Naive B cell (primary cell): ENCODE measurements around the gene NDUFS7. TPM values are rescaled to one million over a fixed set of nuclear protein-coding genes. Genes with fewer than 3 reads are reported as not detected.

Source experiments
- ATAC-seq, 2 donors: fragments of 150-1000 bp; cut with Tn5 transposase; 2 replicates each; pipeline ENCODE4 v1.10.0; 2021; ENCODE audit warnings: low read depth in 2 of 2, mild to moderate bottlenecking in 2 of 2, moderate library complexity in 2 of 2
- DNase-seq: peaks from one replicate; pipeline ENCODE4 v3.0.0; 2022
- H3K27ac Mint-ChIP-seq, 6 donors: one replicate each; pipeline ENCODE4 v1.8.0; 2020 to 2022; ENCODE audit warnings: mild to moderate bottlenecking in 6 of 6, mixed read lengths in 6 of 6, moderate library complexity in 5 of 6, inconsistent platforms in 2 of 6
- H3K27me3 Mint-ChIP-seq, 3 donors: one replicate each; pipeline ENCODE4 v1.8.0; 2021 to 2022; ENCODE audit warnings: mixed read lengths in 3 of 3, mild to moderate bottlenecking in 1 of 3
- H3K36me3 Mint-ChIP-seq, 2 donors: one replicate each; pipeline ENCODE4 v1.8.0; 2020 to 2022; ENCODE audit warnings: mixed read lengths in 2 of 2, inconsistent platforms in 1 of 2, mild to moderate bottlenecking in 1 of 2
- H3K4me1 Mint-ChIP-seq, 3 donors: one replicate each; pipeline ENCODE4 v1.8.0; 2020 to 2022; ENCODE audit warnings: mixed read lengths in 3 of 3, inconsistent platforms in 1 of 3, mild to moderate bottlenecking in 1 of 3, moderate library complexity in 1 of 3
- H3K4me3 Mint-ChIP-seq, 8 donors: one replicate each; pipeline ENCODE4 v1.8.0; 2020 to 2022; ENCODE audit warnings: mild to moderate bottlenecking in 8 of 8, mixed read lengths in 8 of 8, moderate library complexity in 8 of 8, inconsistent platforms in 2 of 8
- H3K9me3 Mint-ChIP-seq, 7 donors: one replicate each; pipeline ENCODE4 v1.8.0; 2020 to 2022; ENCODE audit warnings: mixed read lengths in 7 of 7, mild to moderate bottlenecking in 5 of 7, inconsistent platforms in 2 of 7, moderate library complexity in 1 of 7
- polyA plus RNA-seq, 6 donors: library from polyadenylated mRNA; unstranded; fragments of 300-500 nt; fragmentation: Illumina TruSeq; gene quantifications; one replicate each; pipeline ENCODE4 v1.2.3, GENCODE V29; 2021; ENCODE audit warnings: low read depth in 6 of 6

NDUFS7 gene
- polyA plus RNA-seq, 6 donors from 2014 or later = 201 to 230 (median 209) TPM

GRCh38 chr19:1383017-1383311, 743 bp upstream of the NDUFS7 start:
- Mint-ChIP-seq H3K9me3 (peaks cover 0 to 6% (median 2%) of the 10 kb centered on the region in 7 donors), H3K4me1 (peaks cover 19 to 29% (median 19%) of the 10 kb centered on the region in 3 donors), H3K27me3 (peaks cover 0 to 8% (median 6%) of the 10 kb centered on the region in 3 donors), H3K27ac (peak overlapping the region; percentile 97 to 100 (median 100)), H3K36me3 (peaks cover 0 to 6% of the 10 kb centered on the region in 2 donors), H3K4me3 (peak overlapping the region; percentile 87 to 100 (median 94))
- ATAC-seq (no peak), DNase-seq (no peak)

- Mint-ChIP-seq H3K27me3 (peaks cover 0 to 8% (median 6%) of the 10 kb centered on the region in 3 donors), H3K27ac (peak overlapping the region in 5 of 6 donors; percentile 11 to 100 (median 66)), H3K9me3 (peaks cover 0 to 6% (median 2%) of the 10 kb centered on the region in 7 donors), H3K36me3 (peaks cover 3 to 6% of the 10 kb centered on the region in 2 donors), H3K4me3 (peak overlapping the region; percentile 78 to 100 (median 92)), H3K4me1 (peaks cover 19 to 29% (median 19%) of the 10 kb centered on the region in 3 donors)
- ATAC-seq (peak in 1 of 2 donors; percentile 2), DNase-seq (no peak)
These were observed 367 bp downstream of the NDUFS7 start for GRCh38 chr19:1384085-1384462.

- ATAC-seq = no peak
- Mint-ChIP-seq H3K4me1 (peaks cover 19 to 29% (median 19%) of the 10 kb centered on the region in 3 donors), H3K27ac (peak overlapping the region in 5 of 6 donors; percentile 33 to 100 (median 76)), H3K4me3 (peak overlapping the region; percentile 78 to 100 (median 92)), H3K9me3 (peaks cover 0 to 6% (median 2%) of the 10 kb centered on the region in 7 donors), H3K27me3 (peaks cover 0 to 8% (median 6%) of the 10 kb centered on the region in 3 donors), H3K36me3 (peaks cover 5 to 6% of the 10 kb centered on the region in 2 donors)
- DNase-seq = no peak
These were observed 887 bp downstream of the NDUFS7 start for GRCh38 chr19:1384478-1385110.

- Mint-ChIP-seq H3K4me1 (peaks cover 19 to 29% (median 19%) of the 10 kb centered on the region in 3 donors), H3K27ac (no peak overlapping the region), H3K36me3 (peaks cover 5 to 6% of the 10 kb centered on the region in 2 donors), H3K9me3 (peaks cover 0 to 6% (median 2%) of the 10 kb centered on the region in 7 donors), H3K27me3 (peaks cover 0 to 8% (median 6%) of the 10 kb centered on the region in 3 donors), H3K4me3 (peak overlapping the region in 1 of 8 donors; percentile 100)
- DNase-seq (no peak), ATAC-seq (no peak)
These were observed 2.1 kb downstream of the NDUFS7 start for GRCh38 chr19:1385816-1386215.

- peaks cover 5 to 13% of the 10 kb centered on the region in 2 donors for H3K36me3 Mint-ChIP-seq
- H3K27me3 Mint-ChIP-seq = peaks cover 0 to 8% (median 6%) of the 10 kb centered on the region in 3 donors
- no peak overlapping the region for H3K27ac Mint-ChIP-seq
- H3K4me3 Mint-ChIP-seq = peak overlapping the region in 3 of 8 donors; percentile 21 to 54 (median 30)
- ATAC-seq (no peak), DNase-seq (no peak)
- peaks cover 0 to 6% (median 2%) of the 10 kb centered on the region in 7 donors for H3K9me3 Mint-ChIP-seq
- peaks cover 19 to 29% (median 19%) of the 10 kb centered on the region in 3 donors for H3K4me1 Mint-ChIP-seq
These were observed 3.4 kb downstream of the NDUFS7 start for GRCh38 chr19:1386945-1387683.

- Mint-ChIP-seq H3K36me3 (peaks cover 5 to 13% of the 10 kb centered on the region in 2 donors), H3K9me3 (peaks cover 0 to 6% (median 2%) of the 10 kb centered on the region in 7 donors), H3K27ac (no peak overlapping the region), H3K27me3 (peaks cover 0 to 7% (median 6%) of the 10 kb centered on the region in 3 donors), H3K4me3 (peak overlapping the region in 1 of 8 donors; percentile 25), H3K4me1 (peaks cover 17 to 25% (median 17%) of the 10 kb centered on the region in 3 donors)
- DNase-seq (no peak), ATAC-seq (no peak)
These were observed 4.3 kb downstream of the NDUFS7 start for GRCh38 chr19:1387684-1388636.

GRCh38 chr19:1388637-1389026, 4.9 kb downstream of the NDUFS7 start:
- DNase-seq = no peak
- H3K4me1 Mint-ChIP-seq = peaks cover 10 to 19% (median 11%) of the 10 kb centered on the region in 3 donors
- peaks cover 0 to under 1% (median under 1%) of the 10 kb centered on the region in 3 donors for H3K27me3 Mint-ChIP-seq
- H3K27ac Mint-ChIP-seq = peak overlapping the region in 1 of 6 donors; percentile 16
- peak overlapping the region in 1 of 8 donors; percentile 71 for H3K4me3 Mint-ChIP-seq
- no peak for ATAC-seq
- peaks cover 5 to 7% of the 10 kb centered on the region in 2 donors for H3K36me3 Mint-ChIP-seq
- H3K9me3 Mint-ChIP-seq = peaks cover 0 to under 1% (median 0%) of the 10 kb centered on the region in 7 donors

- Mint-ChIP-seq H3K27ac (peak overlapping the region in 1 of 6 donors; percentile 16), H3K9me3 (no peaks in the 10 kb centered on the region), H3K27me3 (no peaks in the 10 kb centered on the region), H3K4me1 (peaks cover 9 to 13% (median 11%) of the 10 kb centered on the region in 3 donors), H3K4me3 (peak overlapping the region in 1 of 8 donors; percentile 71), H3K36me3 (peaks cover 5 to 7% of the 10 kb centered on the region in 2 donors)
- no peak for ATAC-seq
- DNase-seq = no peak
These were observed 5.6 kb downstream of the NDUFS7 start for GRCh38 chr19:1389033-1389940.

- Mint-ChIP-seq H3K4me3 (no peak overlapping the region), H3K36me3 (peaks cover 5 to 7% of the 10 kb centered on the region in 2 donors)
These were observed 7.2 kb downstream of the NDUFS7 start for GRCh38 chr19:1390890-1391423.

GRCh38 chr19:1392407-1392806, 8.7 kb downstream of the NDUFS7 start:
- Mint-ChIP-seq H3K36me3 (peaks cover 5 to 7% of the 10 kb centered on the region in 2 donors), H3K27me3 (no peaks in the 10 kb centered on the region), H3K27ac (no peak overlapping the region), H3K4me1 (no peaks in the 10 kb centered on the region), H3K9me3 (no peaks in the 10 kb centered on the region), H3K4me3 (no peak overlapping the region)
- DNase-seq (no peak), ATAC-seq (no peak)

More at GRCh38 chr19:1390890-1391423, 7.2 kb downstream of the NDUFS7 start:
- Mint-ChIP-seq H3K4me1 (peaks cover 0 to 6% (median 5%) of the 10 kb centered on the region in 3 donors), H3K27ac (peak overlapping the region in 1 of 6 donors; percentile 83), H3K9me3 (no peaks in the 10 kb centered on the region), H3K27me3 (no peaks in the 10 kb centered on the region)
- ATAC-seq (no peak), DNase-seq (no peak)

- H3K4me1 Mint-ChIP-seq = no peaks in the 10 kb centered on the region
These were observed 9.3 kb downstream of the NDUFS7 start for GRCh38 chr19:1392939-1393530.

More at GRCh38 chr19:1392939-1393530, 9.3 kb downstream of the NDUFS7 start:
- Mint-ChIP-seq H3K4me3 (no peak overlapping the region), H3K27ac (no peak overlapping the region), H3K27me3 (no peaks in the 10 kb centered on the region), H3K36me3 (peaks cover 5 to 7% of the 10 kb centered on the region in 2 donors), H3K9me3 (no peaks in the 10 kb centered on the region)
- ATAC-seq (no peak), DNase-seq (no peak)
